ENCODE results near the gene COPS4. TPM values are rescaled to one million over a fixed set of nuclear protein-coding genes. Genes with fewer than 3 reads are reported as not detected.

COPS4 gene
- total RNA-seq, 1 experiment from 2014 or later: 17.1 TPM

GRCh38 chr4:83107631-83108030 lies 72.6 kb downstream of the COPS4 start:
- TF ChIP-seq EZH2 (IDR thresholded peaks at IDR 0.05; ENCODE audit: low read depth): no peak
- TF ChIP-seq, protein P1, sequence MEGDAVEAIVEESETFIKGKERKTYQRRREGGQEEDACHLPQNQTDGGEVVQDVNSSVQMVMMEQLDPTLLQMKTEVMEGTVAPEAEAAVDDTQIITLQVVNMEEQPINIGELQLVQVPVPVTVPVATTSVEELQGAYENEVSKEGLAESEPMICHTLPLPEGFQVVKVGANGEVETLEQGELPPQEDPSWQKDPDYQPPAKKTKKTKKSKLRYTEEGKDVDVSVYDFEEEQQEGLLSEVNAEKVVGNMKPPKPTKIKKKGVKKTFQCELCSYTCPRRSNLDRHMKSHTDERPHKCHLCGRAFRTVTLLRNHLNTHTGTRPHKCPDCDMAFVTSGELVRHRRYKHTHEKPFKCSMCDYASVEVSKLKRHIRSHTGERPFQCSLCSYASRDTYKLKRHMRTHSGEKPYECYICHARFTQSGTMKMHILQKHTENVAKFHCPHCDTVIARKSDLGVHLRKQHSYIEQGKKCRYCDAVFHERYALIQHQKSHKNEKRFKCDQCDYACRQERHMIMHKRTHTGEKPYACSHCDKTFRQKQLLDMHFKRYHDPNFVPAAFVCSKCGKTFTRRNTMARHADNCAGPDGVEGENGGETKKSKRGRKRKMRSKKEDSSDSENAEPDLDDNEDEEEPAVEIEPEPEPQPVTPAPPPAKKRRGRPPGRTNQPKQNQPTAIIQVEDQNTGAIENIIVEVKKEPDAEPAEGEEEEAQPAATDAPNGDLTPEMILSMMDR (conservative IDR thresholded peaks at IDR 0.05): no peak
- ChIA-PET CTCF (interaction anchor here (0.6 kb wide), 1 partner anchor 282 kb away, joined by 5 read pairs; no protein-coding TSS in a partner anchor), POLR2A (ENCODE audit: unreplicated experiment) (no interaction called here)
- DNase-seq: no peak
- no peaks in the 10 kb centered on the region for H3K27me3 ChIP-seq (ENCODE audit: insufficient read depth, low read depth)
- no peak overlapping the region for H2AFZ ChIP-seq
- H3K79me2 ChIP-seq (ENCODE audit: low read depth): no peaks in the 10 kb centered on the region
- intact Hi-C loops (cut with micrococcal nuclease; ENCODE audit: unreplicated experiment): no loop called here
- H3K27ac ChIP-seq: no peak overlapping the region
- H4K20me1 ChIP-seq (ENCODE audit: insufficient read depth): no peaks in the 10 kb centered on the region
- H3K4me1 ChIP-seq (replicated peaks; ENCODE audit: insufficient read depth): peaks cover 13% of the 10 kb centered on the region
- H3F3A ChIP-seq (ENCODE audit: insufficient read depth, low read depth): peaks cover 5% of the 10 kb centered on the region; the same call in 1 of the 2 replicates
- no peak overlapping the region for H3K4me3 ChIP-seq
- BruUV-seq (replicated peaks): no TSS peak
- no peak overlapping the region for H3K4me2 ChIP-seq
- H3K9me2 ChIP-seq (ENCODE audit: insufficient read depth): no peaks in the 10 kb centered on the region
- no peaks in the 10 kb centered on the region for H3K36me3 ChIP-seq (ENCODE audit: low read depth)
- H3K9me3 ChIP-seq (ENCODE audit: insufficient read depth, low read depth): no peaks in the 10 kb centered on the region

GRCh38 chr4:83108101-83108861 lies 73.3 kb downstream of the COPS4 start:
- intact Hi-C loops (cut with micrococcal nuclease; ENCODE audit: unreplicated experiment): no loop called here
- H2AFZ ChIP-seq: no peak overlapping the region

DNA sequence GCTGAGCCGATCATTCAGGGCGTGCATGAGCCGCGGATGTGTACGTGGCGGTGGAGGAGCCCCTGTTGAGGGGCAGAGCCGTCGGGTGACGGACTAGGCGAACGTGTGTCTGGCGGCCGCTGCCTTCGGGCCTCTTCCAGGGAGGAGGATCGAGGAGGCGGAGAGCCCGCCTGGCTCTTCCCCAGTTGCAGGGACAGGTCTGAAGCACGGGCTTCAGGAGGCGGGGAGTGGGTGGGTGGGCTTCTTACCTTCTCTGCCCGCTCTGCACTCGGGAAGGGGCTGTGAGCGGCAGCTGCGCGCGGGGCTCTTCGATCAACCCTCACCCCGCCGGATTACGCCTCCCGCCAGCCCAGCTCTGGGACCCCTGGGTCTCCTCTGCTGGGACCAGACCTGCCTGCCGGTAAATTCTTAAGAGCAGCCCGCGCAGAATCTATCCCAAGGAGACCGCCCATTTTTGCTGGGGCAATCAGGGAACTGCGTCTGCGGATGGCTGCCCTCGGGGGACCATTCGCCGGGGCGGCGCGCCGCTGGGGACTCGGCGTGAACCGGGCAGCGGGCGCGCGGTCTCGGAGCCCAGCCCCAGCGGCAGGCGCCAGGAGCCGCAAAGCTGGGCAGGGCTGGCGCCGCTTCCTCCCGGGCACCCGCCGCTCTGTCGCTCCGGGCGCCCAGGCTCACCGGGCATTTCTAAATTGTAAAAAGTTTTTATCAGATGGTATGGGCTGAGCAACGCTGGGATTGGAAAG lies 74.7 kb downstream of the COPS4 start:
- H3K27ac ChIP-seq: peak overlapping the region; percentile 75

More at GRCh38 chr4:83108101-83108861, 73.3 kb downstream of the COPS4 start:
- peak overlapping the region; percentile 82 for H3K4me2 ChIP-seq
- no peak overlapping the region for H3K27ac ChIP-seq
- H3K27me3 ChIP-seq (ENCODE audit: insufficient read depth, low read depth): no peaks in the 10 kb centered on the region
- H3K4me3 ChIP-seq: no peak overlapping the region; the same call in 1 of the 2 replicates
- DNase-seq: no peak
- H4K20me1 ChIP-seq (ENCODE audit: insufficient read depth): no peaks in the 10 kb centered on the region
- peaks cover 20% of the 10 kb centered on the region for H3K4me1 ChIP-seq (replicated peaks; ENCODE audit: insufficient read depth)
- H3K9me2 ChIP-seq (ENCODE audit: insufficient read depth): no peaks in the 10 kb centered on the region
- CTCF ChIA-PET: no interaction called here
- POLR2A ChIA-PET (ENCODE audit: unreplicated experiment): interaction anchor here (0.5 kb wide), 1 partner anchor 11 kb away, joined by 3 read pairs; no protein-coding TSS in a partner anchor
- TF ChIP-seq, protein P1 (conservative IDR thresholded peaks at IDR 0.05): no peak
- no peak for TF ChIP-seq EZH2 (IDR thresholded peaks at IDR 0.05; ENCODE audit: low read depth)
- H3K9me3 ChIP-seq (ENCODE audit: insufficient read depth, low read depth): no peaks in the 10 kb centered on the region
- no peaks in the 10 kb centered on the region for H3K36me3 ChIP-seq (ENCODE audit: low read depth)
- H3F3A ChIP-seq (ENCODE audit: insufficient read depth, low read depth): peaks cover 9% of the 10 kb centered on the region
- BruUV-seq (replicated peaks): no TSS peak
- no peaks in the 10 kb centered on the region for H3K79me2 ChIP-seq (ENCODE audit: low read depth)

More for the DNA sequence above, 74.7 kb downstream of the COPS4 start:
- BruUV-seq (replicated peaks): no TSS peak
- Histone ChIP-seq H2AFZ (peak overlapping the region; percentile 86), H3K4me3 (peak overlapping the region; percentile 62), H3F3A (ENCODE audit: insufficient read depth, low read depth) (peaks cover 12% of the 10 kb centered on the region), H3K4me1 (replicated peaks; ENCODE audit: insufficient read depth) (peaks cover 31% of the 10 kb centered on the region), H3K36me3 (ENCODE audit: low read depth) (no peaks in the 10 kb centered on the region; the same call in 1 of the 2 replicates), H3K9me3 (ENCODE audit: insufficient read depth, low read depth) (no peaks in the 10 kb centered on the region), H3K79me2 (ENCODE audit: low read depth) (no peaks in the 10 kb centered on the region), H3K9me2 (ENCODE audit: insufficient read depth) (no peaks in the 10 kb centered on the region), H3K4me2 (peak overlapping the region; percentile 82), H3K27me3 (ENCODE audit: insufficient read depth, low read depth) (no peaks in the 10 kb centered on the region), H4K20me1 (ENCODE audit: insufficient read depth) (no peaks in the 10 kb centered on the region)
- no peak for TF ChIP-seq EZH2 (IDR thresholded peaks at IDR 0.05; ENCODE audit: low read depth)
- TF ChIP-seq, protein P1 (conservative IDR thresholded peaks at IDR 0.05): no peak
- DNase-seq: peak in 1 of 2 experiments; percentile 42
- POLR2A ChIA-PET (ENCODE audit: unreplicated experiment): interaction anchor here (0.5 to 0.6 kb wide), 3 partner anchors 19 to 42 kb away, joined by 10 to 17 read pairs (median 11); no protein-coding TSS in a partner anchor
- CTCF ChIA-PET: interaction anchor here (0.6 to 0.9 kb wide), 4 partner anchors 36 to 201 kb away, joined by 3 to 8 read pairs (median 3); no protein-coding TSS in a partner anchor
- intact Hi-C loops (cut with micrococcal nuclease; ENCODE audit: unreplicated experiment): loop anchor here (1.0 to 2.0 kb wide), 2 partner anchors 98 to 143 kb away; no protein-coding TSS in a partner anchor
